Measurements from ENCODE around the gene EDC4. TPM values are rescaled to one million over a fixed set of nuclear protein-coding genes. Genes with fewer than 3 reads are reported as not detected.
A peak's percentile ranks its signal among the peaks of the same experiment; 100 is the strongest.

EDC4 gene
- polyA plus RNA-seq, 2 of the 4 experiments (the other 2 are of a cell fraction) = 21.0 to 54.9 TPM

DNA sequence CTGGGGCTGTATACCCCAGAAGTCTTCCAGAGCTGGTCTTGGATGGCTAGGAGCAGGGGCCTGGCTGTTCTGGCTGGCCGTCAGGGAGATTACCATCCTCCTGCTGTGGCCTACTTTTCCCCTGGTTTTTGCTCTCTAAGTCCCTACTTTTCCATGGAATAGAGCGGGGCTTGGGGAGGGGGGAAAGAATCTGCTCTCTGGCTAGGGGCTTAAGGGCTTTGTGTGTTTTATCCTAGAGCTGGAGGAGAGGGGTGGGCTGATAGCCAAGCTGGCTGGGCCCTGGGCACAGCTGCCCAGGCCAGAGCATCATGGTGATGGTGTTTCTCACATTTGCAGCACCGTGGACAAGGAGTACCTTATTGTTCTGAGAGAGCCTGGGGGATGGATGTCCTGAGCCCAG, 15.5 kb downstream of the EDC4 start:
- CTCF ChIA-PET = interaction anchor here (0.7 to 17.4 kb wide), 7 partner anchors 9 to 72 kb away, joined by 3 to 370 read pairs (median 4); partner anchors contain the start of genes CTRL, EDC4, LCAT and PSMB10

DNA sequence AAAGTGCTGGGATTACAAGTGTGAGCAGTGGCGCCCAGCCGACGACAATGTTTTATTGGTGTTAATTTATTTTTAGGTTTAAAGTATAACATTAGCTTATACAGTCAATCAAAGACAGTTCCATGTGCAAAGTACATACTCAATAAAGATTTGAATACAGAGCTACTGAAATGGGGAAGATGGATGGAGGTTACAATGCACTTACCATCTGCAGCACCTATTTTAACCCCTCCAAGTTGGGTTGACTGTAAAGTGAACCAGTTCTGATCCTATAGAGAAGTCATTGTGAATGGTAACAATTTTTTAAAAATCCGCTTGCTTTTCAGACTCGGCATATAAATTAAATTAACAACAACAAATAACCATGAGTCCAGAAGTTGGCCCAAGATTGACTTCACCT, 19.5 kb downstream of the EDC4 start:
- no peak for TF ChIP-seq FOSB (CRISPR knock-in tag; IDR thresholded peaks at IDR 0.05)
- TF ChIP-seq MAZ (IDR thresholded peaks at IDR 0.05; ENCODE audit: borderline replicate concordance, low read depth, low read length) = no peak
- no peak for TF ChIP-seq CBX2 (IDR thresholded peaks at IDR 0.05; ENCODE audit: borderline replicate concordance, low read depth)
- TF ChIP-seq RFX5 (IDR thresholded peaks at IDR 0.05) = no peak
- no peak for TF ChIP-seq MYC (IDR thresholded peaks at IDR 0.05; ENCODE audit: borderline replicate concordance, low read length)
- TF ChIP-seq CBX8 (IDR thresholded peaks at IDR 0.05) = no peak
- no peak for TF ChIP-seq POLR2A (IDR thresholded peaks at IDR 0.05; ENCODE audit: low read length)
- TF ChIP-seq, protein P1, sequence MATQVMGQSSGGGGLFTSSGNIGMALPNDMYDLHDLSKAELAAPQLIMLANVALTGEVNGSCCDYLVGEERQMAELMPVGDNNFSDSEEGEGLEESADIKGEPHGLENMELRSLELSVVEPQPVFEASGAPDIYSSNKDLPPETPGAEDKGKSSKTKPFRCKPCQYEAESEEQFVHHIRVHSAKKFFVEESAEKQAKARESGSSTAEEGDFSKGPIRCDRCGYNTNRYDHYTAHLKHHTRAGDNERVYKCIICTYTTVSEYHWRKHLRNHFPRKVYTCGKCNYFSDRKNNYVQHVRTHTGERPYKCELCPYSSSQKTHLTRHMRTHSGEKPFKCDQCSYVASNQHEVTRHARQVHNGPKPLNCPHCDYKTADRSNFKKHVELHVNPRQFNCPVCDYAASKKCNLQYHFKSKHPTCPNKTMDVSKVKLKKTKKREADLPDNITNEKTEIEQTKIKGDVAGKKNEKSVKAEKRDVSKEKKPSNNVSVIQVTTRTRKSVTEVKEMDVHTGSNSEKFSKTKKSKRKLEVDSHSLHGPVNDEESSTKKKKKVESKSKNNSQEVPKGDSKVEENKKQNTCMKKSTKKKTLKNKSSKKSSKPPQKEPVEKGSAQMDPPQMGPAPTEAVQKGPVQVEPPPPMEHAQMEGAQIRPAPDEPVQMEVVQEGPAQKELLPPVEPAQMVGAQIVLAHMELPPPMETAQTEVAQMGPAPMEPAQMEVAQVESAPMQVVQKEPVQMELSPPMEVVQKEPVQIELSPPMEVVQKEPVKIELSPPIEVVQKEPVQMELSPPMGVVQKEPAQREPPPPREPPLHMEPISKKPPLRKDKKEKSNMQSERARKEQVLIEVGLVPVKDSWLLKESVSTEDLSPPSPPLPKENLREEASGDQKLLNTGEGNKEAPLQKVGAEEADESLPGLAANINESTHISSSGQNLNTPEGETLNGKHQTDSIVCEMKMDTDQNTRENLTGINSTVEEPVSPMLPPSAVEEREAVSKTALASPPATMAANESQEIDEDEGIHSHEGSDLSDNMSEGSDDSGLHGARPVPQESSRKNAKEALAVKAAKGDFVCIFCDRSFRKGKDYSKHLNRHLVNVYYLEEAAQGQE (IDR thresholded peaks at IDR 0.05) = no peak
- TF ChIP-seq NPAS2 (CRISPR knock-in tag; IDR thresholded peaks at IDR 0.05; ENCODE audit: borderline replicate concordance) = no peak
- 72% methylated on average over 5 of the region's 5 CpGs for WGBS (ENCODE audit: missing lambda C conversion rate)
- ChIA-PET CTCF (interaction anchor here (0.8 to 3.7 kb wide), 4 partner anchors 10 to 76 kb away, joined by 3 to 44 read pairs (median 8); no protein-coding TSS in a partner anchor), POLR2A (interaction anchor here (0.7 to 1.9 kb wide), 3 partner anchors 8 to 1330 kb away, joined by 3 to 8 read pairs (median 3); partner anchors contain the start of gene NRN1L)
- Histone ChIP-seq H3K4me1 (peaks cover 11% of the 10 kb centered on the region; the same call in 2 of the 3 replicates), H3K4me2 (peak overlapping the region; percentile 70), H3K9me3 (no peaks in the 10 kb centered on the region), H3K27ac (peak overlapping the region; percentile 59 to 76), H3K4me3 (peak overlapping the region; percentile 98)
- no peak for ATAC-seq
- no peak for DNase-seq (ENCODE audit: low read depth in 1 of 2, low spot score in 1 of 2)
- no peak for FAIRE-seq

More for the DNA sequence above, 15.5 kb downstream of the EDC4 start:
- no peak for DNase-seq (ENCODE audit: low read depth in 1 of 2, low spot score in 1 of 2)
- H3K27ac ChIP-seq = no peak overlapping the region
- H3K4me2 ChIP-seq = no peak overlapping the region
- FAIRE-seq = no peak
- POLR2A ChIA-PET = no interaction called here
- H3K4me1 ChIP-seq = peaks cover 14% of the 10 kb centered on the region; the same call in 2 of the 3 replicates
- TF ChIP-seq CEBPB (IDR thresholded peaks at IDR 0.05) = no peak
- no peak for TF ChIP-seq ZFP36 (IDR thresholded peaks at IDR 0.05; ENCODE audit: borderline replicate concordance, partially characterized antibody)
- TF ChIP-seq, protein P2, sequence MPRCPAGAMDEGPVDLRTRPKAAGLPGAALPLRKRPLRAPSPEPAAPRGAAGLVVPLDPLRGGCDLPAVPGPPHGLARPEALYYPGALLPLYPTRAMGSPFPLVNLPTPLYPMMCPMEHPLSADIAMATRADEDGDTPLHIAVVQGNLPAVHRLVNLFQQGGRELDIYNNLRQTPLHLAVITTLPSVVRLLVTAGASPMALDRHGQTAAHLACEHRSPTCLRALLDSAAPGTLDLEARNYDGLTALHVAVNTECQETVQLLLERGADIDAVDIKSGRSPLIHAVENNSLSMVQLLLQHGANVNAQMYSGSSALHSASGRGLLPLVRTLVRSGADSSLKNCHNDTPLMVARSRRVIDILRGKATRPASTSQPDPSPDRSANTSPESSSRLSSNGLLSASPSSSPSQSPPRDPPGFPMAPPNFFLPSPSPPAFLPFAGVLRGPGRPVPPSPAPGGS (IDR thresholded peaks at IDR 0.05) = no peak
- TF ChIP-seq NR3C1 (IDR thresholded peaks at IDR 0.05) = no peak
- no peak for TF ChIP-seq FOXS1 (CRISPR knock-in tag; IDR thresholded peaks at IDR 0.05)
- no peak for TF ChIP-seq MAZ (IDR thresholded peaks at IDR 0.05; ENCODE audit: borderline replicate concordance, low read depth, low read length)
- TF ChIP-seq, protein P3, sequence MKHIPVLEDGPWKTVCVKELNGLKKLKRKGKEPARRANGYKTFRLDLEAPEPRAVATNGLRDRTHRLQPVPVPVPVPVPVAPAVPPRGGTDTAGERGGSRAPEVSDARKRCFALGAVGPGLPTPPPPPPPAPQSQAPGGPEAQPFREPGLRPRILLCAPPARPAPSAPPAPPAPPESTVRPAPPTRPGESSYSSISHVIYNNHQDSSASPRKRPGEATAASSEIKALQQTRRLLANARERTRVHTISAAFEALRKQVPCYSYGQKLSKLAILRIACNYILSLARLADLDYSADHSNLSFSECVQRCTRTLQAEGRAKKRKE (CRISPR knock-in tag; IDR thresholded peaks at IDR 0.05; ENCODE audit: low read depth) = no peak
- TF ChIP-seq RFX5 (IDR thresholded peaks at IDR 0.05) = no peak
- TF ChIP-seq, protein P4, sequence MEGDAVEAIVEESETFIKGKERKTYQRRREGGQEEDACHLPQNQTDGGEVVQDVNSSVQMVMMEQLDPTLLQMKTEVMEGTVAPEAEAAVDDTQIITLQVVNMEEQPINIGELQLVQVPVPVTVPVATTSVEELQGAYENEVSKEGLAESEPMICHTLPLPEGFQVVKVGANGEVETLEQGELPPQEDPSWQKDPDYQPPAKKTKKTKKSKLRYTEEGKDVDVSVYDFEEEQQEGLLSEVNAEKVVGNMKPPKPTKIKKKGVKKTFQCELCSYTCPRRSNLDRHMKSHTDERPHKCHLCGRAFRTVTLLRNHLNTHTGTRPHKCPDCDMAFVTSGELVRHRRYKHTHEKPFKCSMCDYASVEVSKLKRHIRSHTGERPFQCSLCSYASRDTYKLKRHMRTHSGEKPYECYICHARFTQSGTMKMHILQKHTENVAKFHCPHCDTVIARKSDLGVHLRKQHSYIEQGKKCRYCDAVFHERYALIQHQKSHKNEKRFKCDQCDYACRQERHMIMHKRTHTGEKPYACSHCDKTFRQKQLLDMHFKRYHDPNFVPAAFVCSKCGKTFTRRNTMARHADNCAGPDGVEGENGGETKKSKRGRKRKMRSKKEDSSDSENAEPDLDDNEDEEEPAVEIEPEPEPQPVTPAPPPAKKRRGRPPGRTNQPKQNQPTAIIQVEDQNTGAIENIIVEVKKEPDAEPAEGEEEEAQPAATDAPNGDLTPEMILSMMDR (IDR thresholded peaks at IDR 0.05) = no peak
- no peak for TF ChIP-seq FOSL2 (IDR thresholded peaks at IDR 0.05)
- no peak for TF ChIP-seq FOSL2 (CRISPR knock-in tag; IDR thresholded peaks at IDR 0.05)
- TF ChIP-seq SREBF2 (IDR thresholded peaks at IDR 0.05) = no peak
- TF ChIP-seq, protein P5, sequence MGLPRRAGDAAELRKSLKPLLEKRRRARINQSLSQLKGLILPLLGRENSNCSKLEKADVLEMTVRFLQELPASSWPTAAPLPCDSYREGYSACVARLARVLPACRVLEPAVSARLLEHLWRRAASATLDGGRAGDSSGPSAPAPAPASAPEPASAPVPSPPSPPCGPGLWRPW (IDR thresholded peaks at IDR 0.05) = no peak
- TF ChIP-seq, protein P6, sequence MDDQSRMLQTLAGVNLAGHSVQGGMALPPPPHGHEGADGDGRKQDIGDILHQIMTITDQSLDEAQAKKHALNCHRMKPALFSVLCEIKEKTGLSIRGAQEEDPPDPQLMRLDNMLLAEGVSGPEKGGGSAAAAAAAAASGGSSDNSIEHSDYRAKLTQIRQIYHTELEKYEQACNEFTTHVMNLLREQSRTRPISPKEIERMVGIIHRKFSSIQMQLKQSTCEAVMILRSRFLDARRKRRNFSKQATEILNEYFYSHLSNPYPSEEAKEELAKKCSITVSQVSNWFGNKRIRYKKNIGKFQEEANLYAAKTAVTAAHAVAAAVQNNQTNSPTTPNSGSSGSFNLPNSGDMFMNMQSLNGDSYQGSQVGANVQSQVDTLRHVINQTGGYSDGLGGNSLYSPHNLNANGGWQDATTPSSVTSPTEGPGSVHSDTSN (IDR thresholded peaks at IDR 0.05) = no peak
- no peaks in the 10 kb centered on the region for H3K9me3 ChIP-seq
- 81% methylated on average over 3 of the region's 3 CpGs for WGBS (ENCODE audit: missing lambda C conversion rate)
- ATAC-seq = no peak
- no peak overlapping the region for H3K4me3 ChIP-seq

Measured in A549 (cell line).